HEK293 (cell line): ENCODE measurements around the gene FTO.

Source experiments
- BCL11A ChIP-seq: fragments of 450-650 bp; formaldehyde crosslinking; IDR thresholded peaks from 2 replicates; pipeline ENCODE4 v1.5.1; 2016; ENCODE audit warnings: low read depth, missing biosample characterization, missing genetic modification characterization
- BCL11B ChIP-seq: fragments of 450-650 bp; formaldehyde crosslinking; IDR thresholded peaks from 2 replicates; pipeline ENCODE4 v1.5.1; 2016; ENCODE audit warnings: low read depth, missing biosample characterization, missing genetic modification characterization
- BCL6B ChIP-seq: fragments of 450-650 bp; formaldehyde crosslinking; IDR thresholded peaks from 2 replicates; pipeline ENCODE4 v1.5.1; 2017; ENCODE audit warnings: missing biosample characterization, missing genetic modification characterization
- ELK4 ChIP-seq: IDR thresholded peaks from 2 replicates; pipeline ENCODE4 v1.6.1; 2011; ENCODE audit warnings: mild to moderate bottlenecking, low read depth, low read length, borderline replicate concordance
- GLIS1 ChIP-seq: fragments of 450-650 bp; formaldehyde crosslinking; IDR thresholded peaks from 2 replicates; pipeline ENCODE4 v1.5.1; 2016; ENCODE audit warnings: missing biosample characterization, missing genetic modification characterization
- GLIS2 ChIP-seq: fragments of 450-650 bp; formaldehyde crosslinking; IDR thresholded peaks from 2 replicates; pipeline ENCODE4 v1.5.1; 2016; ENCODE audit warnings: missing biosample characterization, missing genetic modification characterization
- HOXA7 ChIP-seq: sonication (generic); formaldehyde crosslinking; IDR thresholded peaks from 2 replicates; pipeline ENCODE4 v1.8.1; 2022; ENCODE audit warnings: missing genetic modification reagents, borderline replicate concordance
- HOXC10 ChIP-seq: sonication (generic); formaldehyde crosslinking; IDR thresholded peaks from 2 replicates; pipeline ENCODE4 v1.8.1; 2023; ENCODE audit warnings: mild to moderate bottlenecking, missing genetic modification reagents
- HOXD13 ChIP-seq: sonication (generic); formaldehyde crosslinking; IDR thresholded peaks from 2 replicates; pipeline ENCODE4 v1.8.0; 2022; ENCODE audit warnings: missing genetic modification reagents, borderline replicate concordance
- OSR2 ChIP-seq: fragments of 450-650 bp; formaldehyde crosslinking; IDR thresholded peaks from 2 replicates; pipeline ENCODE4 v1.5.1; 2016; ENCODE audit warnings: missing biosample characterization, missing genetic modification characterization
- PRDM1 ChIP-seq: fragments of 450-650 bp; formaldehyde crosslinking; IDR thresholded peaks from 2 replicates; pipeline ENCODE4; 2016; ENCODE audit warnings: missing biosample characterization, missing genetic modification characterization
- PRDM10 ChIP-seq: fragments of 450-650 bp; formaldehyde crosslinking; IDR thresholded peaks from 2 replicates; pipeline ENCODE4 v1.5.1; 2016; ENCODE audit warnings: missing biosample characterization, missing genetic modification characterization
- PRDM4 ChIP-seq: fragments of 450-650 bp; formaldehyde crosslinking; IDR thresholded peaks from 2 replicates; pipeline ENCODE4 v1.5.1; 2017; ENCODE audit warnings: missing biosample characterization, missing genetic modification characterization
- REPIN1 ChIP-seq: fragments of 450-650 bp; formaldehyde crosslinking; IDR thresholded peaks from 2 replicates; pipeline ENCODE4 v1.5.1; 2017; ENCODE audit warnings: missing biosample characterization, missing genetic modification characterization, low read depth
- YY2 ChIP-seq: fragments of 450-650 bp; formaldehyde crosslinking; IDR thresholded peaks from 2 replicates; pipeline ENCODE4 v1.5.1; 2016; ENCODE audit warnings: missing biosample characterization, missing genetic modification characterization
- ZFP69B ChIP-seq: fragments of 450-650 bp; formaldehyde crosslinking; IDR thresholded peaks from 2 replicates; pipeline ENCODE4 v1.5.1; 2016; ENCODE audit warnings: missing biosample characterization, missing genetic modification characterization
- ZNF112 ChIP-seq: fragments of 450-650 bp; formaldehyde crosslinking; IDR thresholded peaks from 2 replicates; pipeline ENCODE4 v1.5.0; 2017; ENCODE audit warnings: missing biosample characterization, missing genetic modification characterization
- ZNF266 ChIP-seq: fragments of 450-650 bp; formaldehyde crosslinking; IDR thresholded peaks from 2 replicates; pipeline ENCODE4 v1.5.1; 2016; ENCODE audit warnings: missing biosample characterization, missing genetic modification characterization, low read depth
- ZNF354C ChIP-seq: fragments of 450-650 bp; formaldehyde crosslinking; IDR thresholded peaks from 2 replicates; pipeline ENCODE4 v1.5.1; 2016; ENCODE audit warnings: missing biosample characterization, missing genetic modification characterization, low read depth, borderline replicate concordance
- ZNF433 ChIP-seq: fragments of 450-650 bp; formaldehyde crosslinking; IDR thresholded peaks from 2 replicates; pipeline ENCODE4 v1.5.1; 2016; ENCODE audit warnings: missing biosample characterization, missing genetic modification characterization, low read depth
- ZNF521 ChIP-seq: fragments of 450-650 bp; formaldehyde crosslinking; IDR thresholded peaks from 2 replicates; pipeline ENCODE4 v1.5.1; 2017; ENCODE audit warnings: missing biosample characterization, mild to moderate bottlenecking, missing genetic modification characterization
- ZNF548 ChIP-seq: fragments of 450-650 bp; formaldehyde crosslinking; IDR thresholded peaks from 2 replicates; pipeline ENCODE4 v1.5.1; 2016; ENCODE audit warnings: missing biosample characterization, missing genetic modification characterization
- ZNF623 ChIP-seq: fragments of 450-650 bp; formaldehyde crosslinking; IDR thresholded peaks from 2 replicates; pipeline ENCODE4 v1.5.1; 2016; ENCODE audit warnings: missing biosample characterization, missing genetic modification characterization
- ZNF654 ChIP-seq: fragments of 450-650 bp; formaldehyde crosslinking; IDR thresholded peaks from 2 replicates; pipeline ENCODE4 v1.5.1; 2016; ENCODE audit warnings: low read depth, missing biosample characterization, missing genetic modification characterization
- ZNF660 ChIP-seq: fragments of 450-650 bp; IDR thresholded peaks from 2 replicates; pipeline ENCODE4 v1.5.1; 2018; ENCODE audit warnings: missing biosample characterization, mild to moderate bottlenecking, missing genetic modification characterization
- ZNF704 ChIP-seq: fragments of 450-650 bp; formaldehyde crosslinking; IDR thresholded peaks from 2 replicates; pipeline ENCODE4 v1.5.1; 2016; ENCODE audit warnings: missing biosample characterization, missing genetic modification characterization
- ZNF776 ChIP-seq: fragments of 450-650 bp; formaldehyde crosslinking; IDR thresholded peaks from 2 replicates; pipeline ENCODE4 v1.5.0; 2017; ENCODE audit warnings: missing biosample characterization, missing genetic modification characterization, borderline replicate concordance
- ZNF791 ChIP-seq: fragments of 450-650 bp; formaldehyde crosslinking; IDR thresholded peaks from 2 replicates; pipeline ENCODE4 v1.5.1; 2016; ENCODE audit warnings: missing biosample characterization, missing genetic modification characterization
- ZSCAN18 ChIP-seq: fragments of 450-650 bp; formaldehyde crosslinking; IDR thresholded peaks from 2 replicates; pipeline ENCODE4 v1.5.1; 2016; ENCODE audit warnings: missing biosample characterization, missing genetic modification characterization
- ZXDB ChIP-seq: fragments of 450-650 bp; formaldehyde crosslinking; IDR thresholded peaks from 2 replicates; pipeline ENCODE4 v1.5.1; 2016; ENCODE audit warnings: missing biosample characterization, missing genetic modification characterization

The FTO gene

GRCh38 chr16:53737552-53737951, 33.6 kb downstream of the FTO start (continued):
- TF ChIP-seq ELK4 = no peak
- TF ChIP-seq HOXC10 (CRISPR knock-in tag) = no peak
- TF ChIP-seq BCL11B (tag by site-specific recombination) = no peak
- no peak for TF ChIP-seq GLIS1 (tag by site-specific recombination)
- no peak for TF ChIP-seq ZNF548 (tag by site-specific recombination)
- no peak for TF ChIP-seq PRDM1 (tag by site-specific recombination)
- no peak for TF ChIP-seq ZNF521 (tag by site-specific recombination)
- TF ChIP-seq ZNF654 (tag by site-specific recombination) = 0 out of 2 replicates have a peak, but pooled peaks have one; percentile 9
- no peak for TF ChIP-seq HOXA7 (CRISPR knock-in tag)
- TF ChIP-seq ZNF776 (tag by site-specific recombination) = no peak
- TF ChIP-seq ZNF112 = no peak
- TF ChIP-seq ZNF660 = no peak
- no peak for TF ChIP-seq GLIS2 (tag by site-specific recombination)
- no peak for TF ChIP-seq BCL6B (tag by site-specific recombination)
- TF ChIP-seq ZSCAN18 (tag by site-specific recombination) = no peak
- TF ChIP-seq ZNF791 = no peak
- TF ChIP-seq BCL11A (tag by site-specific recombination) = peak; percentile 32; the same call in 1 of the 2 replicates
- TF ChIP-seq HOXD13 (CRISPR knock-in tag) = no peak
- TF ChIP-seq PRDM10 = 0 out of 2 replicates have a peak, but pooled peaks have one; percentile 1
- TF ChIP-seq ZFP69B = no peak
- no peak for TF ChIP-seq ZNF354C (tag by site-specific recombination)
- no peak for TF ChIP-seq ZNF704 (tag by site-specific recombination)
- peak; percentile 57; the same call in 1 of the 2 replicates for TF ChIP-seq ZXDB
- TF ChIP-seq ZNF623 (tag by site-specific recombination) = no peak
- TF ChIP-seq PRDM4 = 0 out of 2 replicates have a peak, but pooled peaks have one; percentile 36
- TF ChIP-seq ZNF433 (tag by site-specific recombination) = no peak
- TF ChIP-seq OSR2 = peak; percentile 60
- TF ChIP-seq ZNF266 (tag by site-specific recombination) = no peak
- TF ChIP-seq REPIN1 (tag by site-specific recombination) = no peak
- TF ChIP-seq YY2 (tag by site-specific recombination) = no peak
